SH-SY5Y (cell line): Measurements from ENCODE around the gene LRRTM3.

ENCODE experiments used
- GATA2 ChIP-seq: IDR thresholded peaks from 2 replicates; pipeline ENCODE4 v1.6.1; 2011; ENCODE audit warnings: mild to moderate bottlenecking, low read depth, low read length
- GATA3 ChIP-seq: IDR thresholded peaks from 2 replicates; pipeline ENCODE4 v1.6.1; 2011; ENCODE audit warnings: low read depth, mild to moderate bottlenecking, low read length, moderate library complexity

DNA sequence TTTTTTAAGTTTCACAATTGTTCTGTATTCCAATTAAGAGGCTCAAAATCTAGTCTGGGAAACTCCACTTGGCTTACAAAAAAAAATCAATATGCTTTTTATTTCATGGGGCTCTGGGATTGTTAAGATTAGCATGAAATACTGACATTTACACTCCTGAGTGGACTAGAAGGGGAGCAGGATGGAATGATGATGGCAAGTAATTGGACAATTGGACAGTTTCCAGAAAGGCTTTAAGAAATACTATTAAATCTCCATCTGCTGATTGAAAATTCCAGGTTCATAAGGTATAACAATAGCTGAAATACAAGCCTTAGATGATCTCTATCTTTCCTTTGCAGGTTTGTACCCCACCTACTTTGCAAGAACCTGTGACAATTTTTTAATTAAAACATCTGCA lies 184.4 kb downstream of the LRRTM3 start:
- no peak for TF ChIP-seq GATA2
- TF ChIP-seq GATA3 = no peak
